ENCODE data around the gene RGS13.
"Not testable (repeated sequence)": the region's sequence is repeated elsewhere in the genome, so short reads cannot be mapped to it uniquely, and the experiment has no call there.

Gene RGS13

DNA sequence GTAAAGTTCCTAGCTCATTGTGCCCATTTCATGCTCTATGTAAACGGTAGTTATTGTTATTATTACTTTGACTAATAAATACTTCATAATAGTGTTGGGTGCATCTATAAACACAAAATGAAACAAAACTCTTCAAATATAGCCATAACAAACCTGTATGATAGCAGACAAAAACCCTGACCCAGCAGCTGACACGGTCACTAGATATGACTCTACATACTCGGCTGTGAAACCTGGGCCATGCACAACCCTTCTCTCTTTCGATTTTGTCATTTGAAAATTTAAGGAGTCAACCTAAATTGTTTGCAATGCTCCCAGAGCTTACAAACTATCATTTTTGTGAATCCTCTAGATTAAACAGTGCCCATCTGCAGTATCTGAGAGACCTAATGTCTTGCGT lies 8.0 kb upstream of the RGS13 start:
- no peak for DNase-seq

DNA sequence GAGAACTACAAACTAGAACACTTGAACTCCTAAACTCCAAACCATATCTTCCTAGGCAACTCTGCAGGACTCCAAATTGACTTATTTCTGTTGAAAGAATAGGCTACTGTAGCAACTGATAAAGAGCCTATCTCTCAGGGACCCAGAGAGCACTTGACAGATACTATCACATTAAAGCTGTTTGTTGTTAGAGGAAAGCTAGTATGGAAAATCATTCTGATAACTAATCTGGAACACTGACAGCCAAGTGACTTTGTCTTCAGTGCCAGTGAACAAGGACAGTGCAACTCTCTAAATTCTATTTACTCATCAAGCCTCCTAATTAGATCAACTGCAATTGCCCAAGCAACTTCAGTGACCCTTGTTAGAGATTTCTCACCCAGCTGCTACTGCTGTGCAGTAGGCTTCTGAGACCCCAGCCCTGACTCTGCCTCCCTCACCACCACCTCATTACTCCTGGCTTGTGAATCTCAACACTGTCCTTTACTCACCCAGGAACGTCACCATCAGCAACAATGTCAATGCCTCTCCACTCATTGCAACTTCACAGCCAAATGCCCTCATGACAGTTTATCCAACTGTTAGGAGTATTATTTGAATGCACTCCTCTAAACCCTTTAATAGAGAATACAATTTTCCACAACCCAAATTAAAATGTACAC lies 7.4 kb upstream of the RGS13 start:
- no peak for DNase-seq

DNA sequence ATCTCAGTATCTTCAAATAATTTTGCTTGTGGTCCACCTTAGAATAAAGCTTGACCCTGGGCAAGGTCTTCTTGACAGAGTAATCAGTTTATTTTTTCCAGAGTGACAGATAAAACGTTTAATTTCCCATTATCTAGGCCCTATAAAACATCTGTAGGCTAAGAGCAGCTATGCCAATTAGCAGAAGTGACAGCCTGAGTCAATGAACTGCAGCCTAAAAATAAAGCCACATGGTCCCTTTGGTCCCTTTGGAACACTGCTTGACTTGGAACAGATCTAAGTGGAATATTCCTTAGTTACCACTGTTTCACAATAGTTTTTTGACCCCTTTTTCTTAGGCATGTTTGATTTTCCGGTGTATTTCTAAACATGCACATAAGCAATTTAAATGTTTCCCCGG lies 6.3 kb upstream of the RGS13 start:
- DNase-seq, result no peak

DNA sequence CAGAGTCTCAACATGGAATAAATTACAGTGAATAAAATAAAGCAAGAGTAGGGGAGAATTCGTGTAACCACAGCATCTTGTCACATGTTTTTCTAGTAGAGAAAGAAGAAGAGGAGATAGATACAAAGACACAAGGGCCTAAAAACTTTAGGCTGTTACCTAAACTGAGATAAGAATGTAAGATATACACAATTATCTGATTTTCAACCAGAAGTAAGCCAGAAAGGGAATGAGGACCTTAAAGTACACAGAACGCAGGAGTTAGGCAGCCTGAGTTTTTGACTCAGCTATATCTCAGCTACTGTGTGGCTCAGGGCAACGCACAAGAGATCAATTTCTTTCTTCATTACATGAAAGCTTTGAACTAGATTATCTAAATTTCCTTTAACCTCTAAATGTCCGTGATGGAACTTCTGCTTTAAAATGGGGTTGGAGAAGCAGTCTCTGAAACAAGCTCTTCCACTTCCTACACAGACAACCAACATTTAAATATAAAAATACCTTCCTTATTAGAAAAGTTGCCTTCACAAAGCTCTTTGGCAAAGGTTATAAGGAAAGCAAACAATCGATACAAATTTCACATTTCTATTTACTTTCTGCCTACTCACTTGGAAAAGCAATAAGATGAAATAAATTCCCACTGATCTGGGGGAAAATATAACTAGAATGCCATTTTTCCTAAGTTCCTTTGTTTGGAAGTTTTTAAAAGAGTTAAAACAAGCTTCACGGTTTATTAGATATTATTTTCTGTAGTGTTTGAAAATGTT lies 5.2 kb upstream of the RGS13 start:
- no peak for DNase-seq

DNA sequence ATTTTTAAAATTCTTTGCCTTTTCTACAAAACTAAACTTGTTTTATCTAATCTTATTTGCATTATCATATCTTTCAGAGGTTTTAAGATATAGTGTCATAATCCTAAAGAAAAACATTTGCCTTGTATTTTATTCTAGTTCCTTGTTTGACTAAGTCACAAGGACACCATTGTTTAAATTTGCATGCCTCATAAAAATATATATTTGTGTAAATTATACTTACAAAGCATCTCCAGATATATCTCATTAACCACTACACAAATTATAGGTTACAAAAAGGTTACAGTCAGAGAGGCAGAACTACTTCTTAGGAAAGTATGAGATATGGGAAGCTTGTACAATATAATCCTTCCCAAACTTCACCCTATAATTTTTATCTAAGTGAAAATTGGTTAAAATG lies 4.2 kb upstream of the RGS13 start:
- no peak for DNase-seq

DNA sequence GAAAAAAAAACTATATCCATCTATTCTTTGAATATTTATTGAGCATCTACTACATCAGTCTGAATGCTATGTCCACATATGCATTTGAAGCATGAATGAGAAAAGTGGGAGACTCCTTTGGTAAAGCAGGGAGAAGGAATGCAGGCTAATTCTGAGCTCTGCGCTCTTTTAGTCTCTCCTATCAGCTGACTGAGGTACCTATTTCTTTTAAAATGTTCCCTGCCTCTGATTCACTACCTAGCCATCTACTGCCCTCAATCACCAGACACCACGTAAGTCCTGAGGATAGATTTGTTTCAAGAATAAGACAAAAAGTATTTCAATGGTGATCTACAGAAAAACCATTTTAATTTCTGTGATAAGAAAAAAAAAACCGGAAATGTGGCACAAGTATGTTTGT lies 3.8 kb upstream of the RGS13 start:
- no peak for DNase-seq

DNA sequence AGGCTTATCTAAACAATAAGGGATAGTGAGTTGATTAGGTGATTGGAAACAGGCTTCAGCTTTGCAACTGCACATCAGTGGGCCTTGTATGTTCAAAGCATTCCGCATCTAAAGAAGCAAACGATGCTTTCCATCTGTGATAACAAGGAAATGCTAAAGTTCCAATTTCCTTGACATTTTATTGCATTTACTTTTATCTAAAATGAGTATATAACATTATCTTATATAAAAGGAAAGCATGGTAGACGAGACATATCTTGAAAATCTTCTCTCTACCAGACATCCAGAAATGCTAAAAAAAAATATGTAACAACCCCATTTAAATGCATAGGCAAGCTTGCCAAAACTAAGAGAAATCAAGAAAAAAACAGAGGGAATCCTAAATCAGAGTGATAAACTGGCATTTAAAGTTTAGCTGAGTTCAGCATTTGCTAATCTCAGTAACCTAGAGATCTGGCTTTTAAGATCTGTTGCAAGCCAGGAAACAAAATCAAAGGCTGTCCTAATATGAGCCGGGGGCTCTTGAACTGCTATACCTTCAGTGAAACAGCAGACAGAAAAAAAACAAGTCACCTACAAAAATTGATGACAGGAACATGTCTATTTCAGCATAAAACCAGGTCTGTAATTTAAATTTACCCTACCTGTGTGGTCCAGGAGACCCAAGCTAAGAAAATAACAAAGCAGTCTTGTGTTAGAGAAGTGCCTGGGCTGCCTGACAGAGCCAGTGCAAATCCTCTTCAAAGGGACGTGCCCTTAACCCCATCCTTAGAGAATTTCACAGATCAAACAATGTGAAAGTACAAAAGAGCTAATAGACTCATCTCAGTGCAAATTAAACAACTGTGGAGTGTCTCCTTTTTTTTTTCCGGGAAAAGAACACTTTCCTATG lies 3.1 kb upstream of the RGS13 start:
- DNase-seq, result no peak

DNA sequence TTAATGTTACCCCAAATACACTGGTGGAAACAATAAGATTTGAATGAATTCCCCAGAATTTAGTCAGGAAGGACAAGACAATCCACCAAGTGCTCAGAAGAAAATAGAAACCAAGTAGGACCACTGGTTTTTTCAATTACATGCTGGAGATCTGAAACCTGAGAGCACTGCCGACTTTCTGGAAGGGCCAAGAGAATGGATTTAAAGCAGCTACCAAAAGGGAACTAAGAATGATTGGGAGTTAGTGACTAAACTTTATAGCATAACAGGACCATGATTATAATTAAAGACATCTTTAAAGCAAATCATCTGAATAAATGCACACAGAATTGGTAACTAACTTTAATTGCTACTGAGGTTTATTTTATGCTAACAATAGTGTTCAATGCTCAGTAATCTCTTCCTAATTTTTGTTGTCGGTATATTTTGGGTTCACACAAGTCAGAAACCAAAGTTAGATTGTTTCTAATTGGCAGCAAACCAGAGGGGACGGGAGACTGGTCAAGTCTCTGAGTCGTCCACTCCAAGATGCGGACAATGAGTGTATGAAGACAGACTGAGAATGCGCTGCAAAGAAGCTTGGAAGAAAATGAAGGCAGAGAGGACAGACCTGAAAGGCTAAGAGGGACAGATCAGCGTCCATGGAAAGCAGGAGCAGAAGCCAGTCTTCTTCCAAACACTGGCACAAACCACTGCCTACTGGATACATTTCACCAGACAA lies 2.3 kb upstream of the RGS13 start:
- no peak for DNase-seq

DNA sequence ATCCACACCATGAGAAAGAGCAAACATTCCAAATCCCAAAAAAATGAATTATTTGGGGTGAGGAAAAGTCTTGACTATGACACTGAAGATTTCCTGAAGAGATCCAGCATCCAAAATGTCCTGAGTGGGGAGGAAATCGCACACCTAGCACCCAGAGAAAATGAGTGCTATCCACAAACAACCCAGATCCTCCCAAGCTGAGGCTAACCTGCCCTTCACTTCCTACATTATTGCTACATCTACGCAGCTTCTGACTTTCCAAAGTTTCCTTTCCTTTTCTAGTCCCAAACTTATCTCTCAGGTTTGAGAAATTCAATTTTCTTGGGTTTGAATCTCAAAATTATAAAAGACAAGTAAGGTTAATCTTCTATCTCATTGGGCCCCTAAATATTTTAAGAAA lies 906 bp upstream of the RGS13 start:
- DNase-seq, result no peak

DNA sequence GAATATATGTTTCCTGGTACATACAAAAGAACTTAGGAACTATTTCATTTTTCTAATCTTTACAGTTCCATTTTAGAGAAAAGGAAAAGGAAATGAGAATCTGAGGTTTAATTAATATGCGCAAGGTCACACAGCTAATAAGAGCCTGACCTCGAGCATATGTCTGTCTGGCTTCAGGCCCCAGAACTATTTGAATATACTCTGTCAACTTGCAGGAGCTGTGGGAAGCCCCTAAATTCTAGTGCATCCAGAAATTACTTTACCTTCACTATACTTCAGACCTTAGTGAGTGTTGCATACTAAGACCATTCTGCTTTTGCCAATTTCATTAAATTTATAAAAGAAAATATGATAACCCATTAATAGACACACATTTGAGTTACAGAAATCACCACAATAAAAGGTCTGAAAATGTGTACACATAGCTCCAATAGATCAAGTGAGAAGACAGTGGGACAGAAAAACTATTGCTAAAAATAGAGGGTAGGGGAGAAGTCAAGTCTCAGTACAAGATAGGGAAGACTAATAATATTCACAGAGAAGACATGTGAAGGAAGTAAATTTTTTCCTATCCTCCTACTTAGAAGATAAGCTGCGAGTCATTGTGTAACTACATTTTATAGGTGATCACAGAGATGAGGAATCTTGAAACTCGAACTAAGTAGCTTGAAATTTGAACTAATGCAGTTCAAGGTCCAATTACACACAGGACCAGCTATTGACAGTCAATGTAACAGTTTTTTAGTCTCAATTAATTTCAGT lies 3.8 kb downstream of the RGS13 start:
- DNase-seq, result no peak

DNA sequence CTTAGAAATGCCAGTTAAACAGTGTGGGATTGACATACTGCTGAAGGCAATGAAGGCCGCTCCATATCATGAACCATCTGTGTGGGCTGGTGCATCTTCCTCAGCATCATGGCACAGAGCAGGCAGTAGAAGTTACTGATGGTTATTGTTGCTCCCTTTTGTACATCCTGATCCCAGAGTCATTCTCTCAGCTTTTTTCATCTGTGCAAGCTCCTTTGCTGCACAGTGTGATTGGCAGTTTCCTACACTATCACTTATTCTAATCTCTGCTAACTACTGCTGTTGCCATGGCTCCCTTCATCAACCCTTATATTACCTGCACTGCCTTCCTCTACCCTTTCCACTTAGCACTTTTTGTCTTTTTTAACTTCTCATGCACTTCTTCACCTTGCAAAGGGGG lies 16.2 kb downstream of the RGS13 start:
- no peak for DNase-seq

DNA sequence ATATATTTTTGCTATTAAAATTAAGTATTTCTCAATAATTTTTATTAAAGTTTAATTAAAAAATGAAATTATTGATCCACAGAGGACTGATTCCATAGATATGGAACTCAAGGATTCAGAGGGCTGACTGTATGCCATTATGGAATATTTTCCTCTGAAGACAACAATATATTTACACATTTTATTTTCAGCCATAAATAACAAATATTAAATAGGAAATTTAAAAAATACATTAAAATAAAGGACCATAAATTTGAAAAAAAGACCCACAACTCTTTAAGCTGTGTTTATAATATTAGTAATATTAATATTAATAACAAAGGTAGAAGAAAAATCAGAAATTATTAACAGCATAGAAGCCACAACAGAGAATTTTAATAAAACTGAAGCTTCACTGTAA lies 18.2 kb downstream of the RGS13 start:
- DNase-seq, result no peak

DNA sequence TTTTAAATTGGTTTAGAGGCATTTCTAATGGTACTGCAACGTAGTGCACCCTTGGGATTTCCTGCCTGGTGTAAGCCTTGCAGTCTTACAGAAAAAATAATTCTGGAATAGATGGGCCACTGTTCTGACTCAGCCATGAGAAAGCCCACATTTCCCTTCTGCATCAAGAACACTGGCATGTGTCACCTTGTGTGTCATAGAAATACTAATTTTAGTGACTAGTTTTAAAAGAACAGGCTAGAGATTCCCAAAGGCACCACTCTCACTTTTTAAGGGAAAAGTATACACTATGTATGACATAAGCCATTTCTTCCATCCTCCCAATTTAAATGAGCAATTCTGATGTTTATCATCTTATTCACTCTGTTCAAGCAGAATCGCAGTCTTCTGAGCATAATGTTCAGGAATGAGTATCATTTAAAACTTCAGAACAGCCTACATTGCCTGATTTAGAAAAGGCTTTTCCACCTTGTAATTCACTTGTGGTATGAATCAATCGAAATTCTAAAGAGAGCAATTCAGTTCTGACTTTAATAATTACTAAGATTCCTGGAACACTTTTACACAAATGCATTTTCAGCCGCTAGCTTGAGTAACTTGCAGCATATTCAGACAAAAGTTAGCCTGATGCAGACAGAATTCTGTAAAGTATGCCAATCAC lies 18.8 kb downstream of the RGS13 start:
- DNase-seq, result no peak

DNA sequence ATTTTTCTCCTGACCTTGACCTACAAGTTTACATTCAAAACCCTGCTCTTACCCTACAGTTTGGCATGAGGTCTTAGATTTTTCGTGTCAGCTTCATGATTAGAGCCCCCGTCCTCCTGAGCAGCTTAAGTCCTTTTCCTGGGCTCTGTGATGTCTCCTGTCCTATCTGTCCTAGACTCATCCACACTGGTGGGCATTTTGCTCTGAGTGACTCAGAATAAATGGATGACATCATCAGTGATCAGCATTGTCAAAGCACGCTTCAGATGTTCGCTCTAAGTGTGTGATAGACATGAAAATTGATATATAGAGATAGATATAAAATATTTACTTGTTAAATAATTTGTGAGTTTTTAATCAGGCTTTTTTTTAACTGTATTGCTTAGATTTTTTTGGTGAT lies 21.8 kb downstream of the RGS13 start:
- DNase-seq, result no peak

DNA sequence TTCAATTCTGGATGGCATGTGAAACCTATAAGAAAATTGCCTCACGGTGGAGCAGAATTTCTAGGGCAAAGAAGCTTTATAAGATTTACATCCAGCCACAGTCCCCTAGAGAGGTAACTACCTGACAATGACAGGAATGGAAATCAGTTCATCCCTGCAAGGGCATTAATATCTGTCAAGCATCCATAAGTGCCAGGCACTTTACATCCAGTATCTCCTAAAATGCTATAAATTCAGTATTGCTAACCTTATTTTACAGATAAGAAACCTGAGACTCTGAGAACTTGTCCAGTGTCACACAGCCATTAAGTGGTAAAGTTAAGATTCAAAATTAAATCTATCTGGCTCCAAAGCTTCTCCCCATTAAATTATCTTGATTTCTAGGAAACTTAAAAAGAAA lies 22.3 kb downstream of the RGS13 start:
- no peak for DNase-seq

DNA sequence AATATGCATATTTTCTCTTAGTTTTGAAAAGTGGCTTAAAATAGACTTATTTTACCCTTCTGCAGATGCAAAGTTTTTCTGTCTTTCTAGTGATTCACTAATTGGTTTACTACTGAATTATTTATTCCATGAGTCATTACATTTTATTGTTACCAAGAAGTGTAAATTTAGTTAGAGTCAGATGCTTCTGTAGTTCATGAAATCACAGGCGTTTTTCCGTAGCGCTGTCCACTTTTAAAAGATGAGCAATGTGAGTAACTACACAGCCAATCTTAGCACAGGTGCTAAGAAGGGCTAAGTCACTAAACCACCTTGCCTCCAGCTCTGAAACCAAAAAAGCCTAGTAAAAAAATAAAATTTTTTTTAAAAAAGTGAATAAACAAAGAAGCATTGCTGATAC lies 24.7 kb downstream of the RGS13 start:
- DNase-seq, result no peak

DNA sequence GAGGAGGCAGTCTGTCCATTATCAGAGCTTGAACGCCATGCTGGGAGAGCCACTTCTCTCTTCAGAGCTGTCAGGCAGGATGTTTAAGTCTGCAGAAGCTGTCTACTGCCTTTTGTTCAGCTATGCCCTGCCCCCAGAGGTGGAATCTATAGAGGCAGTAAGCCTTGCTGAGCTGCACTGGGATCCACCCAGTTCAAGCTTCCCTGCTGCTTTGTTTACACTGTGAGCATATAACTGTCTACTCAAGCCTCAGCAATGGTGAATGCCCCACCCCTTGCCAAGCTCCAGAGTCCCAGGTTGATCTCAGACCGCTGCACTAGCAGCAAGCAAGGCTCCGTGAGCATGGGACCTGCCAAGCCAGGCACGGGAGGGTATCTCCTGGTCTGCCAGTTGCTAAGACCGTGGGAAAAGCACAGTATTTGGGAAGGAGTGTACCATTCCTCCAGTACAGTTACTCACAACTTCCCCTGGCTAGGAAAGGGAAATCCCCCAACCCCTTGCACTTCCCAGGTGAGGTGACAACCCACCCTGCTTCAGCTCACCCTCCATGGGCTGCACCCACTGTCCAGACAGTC lies 32.5 kb downstream of the RGS13 start:
- no peak for DNase-seq

DNA sequence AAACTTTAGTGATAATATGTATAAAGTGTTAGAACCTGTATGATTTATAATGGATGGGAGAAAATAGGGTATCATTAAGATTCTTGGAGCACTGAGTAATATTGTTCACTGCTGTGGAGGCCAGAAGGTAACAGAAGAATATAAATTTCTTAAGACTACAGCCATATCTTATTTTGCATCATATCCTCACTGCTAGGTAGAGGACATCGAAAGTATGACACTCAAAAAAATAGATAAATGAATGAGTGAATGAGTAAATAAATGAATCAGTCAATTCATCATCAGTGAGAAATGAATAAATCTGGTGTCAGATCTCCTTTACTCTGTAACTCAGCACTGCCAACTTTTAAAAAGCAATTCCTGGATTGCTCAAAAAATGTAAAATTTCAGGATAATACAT lies 33.2 kb downstream of the RGS13 start:
- no peak for DNase-seq

DNA sequence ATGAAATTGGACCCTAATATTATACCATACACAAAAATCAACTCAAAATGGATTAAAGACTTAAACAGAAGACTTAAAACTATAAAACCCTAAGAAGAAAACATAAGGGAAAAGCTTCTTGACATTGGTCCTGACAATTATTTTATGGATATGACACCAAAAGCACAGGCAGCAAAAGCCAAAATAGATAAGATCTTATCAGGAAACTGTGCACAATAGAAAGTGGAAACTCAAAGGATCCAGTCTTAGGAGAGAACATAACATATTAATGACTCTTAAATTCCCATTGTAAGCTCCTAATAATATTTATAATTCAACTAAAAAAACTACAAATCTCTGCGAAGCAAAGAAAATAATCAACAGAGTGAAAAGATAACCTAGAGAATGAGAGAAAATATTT lies 39.8 kb downstream of the RGS13 start:
- DNase-seq, result no peak

DNA sequence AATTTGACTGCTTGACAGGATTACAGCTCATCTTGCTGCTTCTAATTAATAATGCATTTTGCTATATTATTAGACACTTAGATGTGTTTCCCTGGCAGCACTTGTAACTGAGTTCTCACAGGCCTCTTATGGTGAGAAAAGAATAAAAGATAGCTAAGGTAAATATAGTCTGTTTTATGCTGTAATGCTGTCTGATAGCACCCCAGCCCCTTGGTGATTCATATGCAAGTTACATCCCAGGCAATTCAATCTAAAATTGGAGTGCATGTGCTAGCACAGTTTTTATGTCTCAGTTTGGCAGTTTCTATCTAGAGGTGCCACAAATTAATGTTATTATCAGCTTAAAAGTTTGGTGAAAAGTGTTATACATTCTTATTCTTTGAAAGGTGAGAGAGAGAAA lies 42.2 kb downstream of the RGS13 start:
- no peak for DNase-seq

DNA sequence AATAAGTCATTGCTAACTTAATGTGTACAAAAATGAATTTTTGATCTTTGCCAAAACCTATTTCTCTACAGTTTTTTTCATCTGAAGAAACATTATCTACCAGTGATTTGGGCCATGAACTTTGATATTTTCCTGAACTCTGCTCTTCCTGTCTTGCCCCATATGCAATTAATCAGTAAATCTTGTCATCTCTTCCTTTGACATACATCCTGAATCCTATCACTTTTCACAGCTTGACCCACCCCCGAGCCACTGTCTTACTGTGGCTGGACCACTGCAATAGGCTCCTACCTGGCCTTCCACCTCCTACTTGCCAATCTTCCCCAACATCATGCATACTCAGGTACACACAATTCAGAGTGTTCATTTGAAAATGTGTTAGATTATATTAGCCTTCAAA lies 46.4 kb downstream of the RGS13 start:
- no peak for DNase-seq

DNA sequence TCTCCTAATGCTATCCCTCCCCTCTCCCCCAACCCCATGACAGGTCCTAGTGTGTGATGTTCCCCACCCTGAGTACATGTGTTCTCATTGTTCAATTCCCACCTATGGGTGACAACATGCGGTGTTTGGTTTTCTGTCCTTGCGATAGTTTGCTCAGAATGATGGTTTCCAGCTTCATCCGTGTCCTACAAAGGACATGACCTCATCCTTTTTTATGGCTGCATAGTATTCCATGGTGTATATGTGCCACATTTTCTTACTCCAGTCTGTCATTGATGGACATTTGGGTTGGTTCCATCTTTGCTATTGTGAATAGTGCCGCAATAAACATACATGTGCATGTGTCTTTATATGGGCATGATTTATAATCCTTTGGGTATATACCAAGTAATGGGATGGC lies 47.1 kb downstream of the RGS13 start:
- not testable (repeated sequence) for DNase-seq

Measured in activated CD8-positive, alpha-beta memory T cell treated with anti-CD3 and anti-CD28 coated beads, Interleukin-2, amount 50 U/mL, for 4 hours (primary cell).